Calu3 (cell line): ENCODE results near the gene DDX51. TPM values are rescaled to one million over a fixed set of nuclear protein-coding genes. Genes with fewer than 3 reads are reported as not detected.

Source experiments
- BruUV-seq: library from RNA; stranded (reverse); fragments of 400-500 nt; replicated peaks from 2 replicates; lab custom pipeline; 2021; lab: Mats Ljungman, UMichigan
- CTCF ChIA-PET: fragments of 300-600 bp; sonication (Branson Sonifier 250); formaldehyde crosslinking; loops from one replicate; lab custom pipeline; 2022; ENCODE audit warnings: antibody characterized with exemption; lab: Charles Lee
- DNase-seq: peaks from one replicate; pipeline ENCODE4 v3.0.0; 2022
- H3K27ac Mint-ChIP-seq: one replicate; pipeline ENCODE4 v1.8.0; 2022; ENCODE audit warnings: mixed read lengths; ENCODE audit not compliant: unreplicated experiment
- H3K27me3 Mint-ChIP-seq: one replicate; pipeline ENCODE4 v1.8.0; 2022; ENCODE audit warnings: mixed read lengths; ENCODE audit not compliant: unreplicated experiment
- H3K36me3 Mint-ChIP-seq: one replicate; pipeline ENCODE4 v1.8.0; 2022; ENCODE audit warnings: mild to moderate bottlenecking, moderate library complexity, mixed read lengths; ENCODE audit not compliant: insufficient read depth, unreplicated experiment
- H3K4me1 Mint-ChIP-seq: one replicate; pipeline ENCODE4 v1.8.0; 2022; ENCODE audit warnings: mild to moderate bottlenecking, low read depth, mixed read lengths; ENCODE audit not compliant: unreplicated experiment
- H3K4me3 Mint-ChIP-seq: one replicate; pipeline ENCODE4 v1.8.0; 2022; ENCODE audit warnings: mild to moderate bottlenecking, low read depth, moderate library complexity, mixed read lengths; ENCODE audit not compliant: unreplicated experiment
- H3K9me3 Mint-ChIP-seq: one replicate; pipeline ENCODE4 v1.8.0; 2022; ENCODE audit warnings: low read depth, mixed read lengths; ENCODE audit not compliant: unreplicated experiment
- CTCF ChIP-seq: fragments of 200-600 bp; IDR thresholded peaks from one replicate; pipeline ENCODE4 v1.8.0; 2022; ENCODE audit warnings: antibody characterized with exemption; ENCODE audit not compliant: unreplicated experiment
- intact Hi-C: fragments of 100-400 bp; cut with micrococcal nuclease; formaldehyde crosslinking; loops from one replicate; pipeline ENCODE4 v1.10.0; 2022; ENCODE audit not compliant: unreplicated experiment
- total RNA-seq: library from RNA; stranded (reverse); gene quantifications from 2 replicates; pipeline ENCODE4 v1.2.3, GENCODE V29; 2022

The DDX51 gene
- total RNA-seq, 1 experiment from 2014 or later, result 46.3 TPM

GRCh38 chr12:132164426-132164825 is 20.3 kb upstream of the DDX51 start:
- no peak for DNase-seq
- Mint-ChIP-seq H3K4me1 (peaks cover 16% of the 10 kb centered on the region), H3K36me3 (peaks cover 12% of the 10 kb centered on the region), H3K27me3 (peaks cover 80% of the 10 kb centered on the region), H3K9me3 (peaks cover 4% of the 10 kb centered on the region), H3K4me3 (no peak overlapping the region), H3K27ac (no peak overlapping the region)
- intact Hi-C loops, result no loop called here
- CTCF ChIA-PET, result no interaction called here
- no TSS peak for BruUV-seq
- no peak for TF ChIP-seq CTCF

- H3K4me3 Mint-ChIP-seq, result no peak overlapping the region
- H3K9me3 Mint-ChIP-seq, result peaks cover 4% of the 10 kb centered on the region
- no TSS peak for BruUV-seq
- H3K27ac Mint-ChIP-seq, result no peak overlapping the region
- CTCF ChIA-PET, result interaction anchor here (2.5 to 3.1 kb wide), 2 partner anchors 10 to 250 kb away, joined by 9 to 13 read pairs; no protein-coding TSS in a partner anchor
- H3K36me3 Mint-ChIP-seq, result peaks cover 12% of the 10 kb centered on the region
- no peak for DNase-seq
- TF ChIP-seq CTCF, result peak; percentile 20
- H3K4me1 Mint-ChIP-seq, result peaks cover 16% of the 10 kb centered on the region
- intact Hi-C loops, result loop anchor here (2.0 kb wide), 1 partner anchor 55 kb away; no protein-coding TSS in a partner anchor
- H3K27me3 Mint-ChIP-seq, result peaks cover 76% of the 10 kb centered on the region
These were observed 19.8 kb upstream of the DDX51 start for GRCh38 chr12:132163911-132164288.

GRCh38 chr12:132163041-132163910 is 19.2 kb upstream of the DDX51 start:
- peaks cover 4% of the 10 kb centered on the region for H3K9me3 Mint-ChIP-seq
- TF ChIP-seq CTCF, result no peak
- peak overlapping the region; percentile 20 for H3K4me3 Mint-ChIP-seq
- CTCF ChIA-PET, result interaction anchor here (0.6 to 3.1 kb wide), 8 partner anchors 9 to 252 kb away, joined by 3 to 13 read pairs (median 5); partner anchors contain the start of gene NOC4L
- no TSS peak for BruUV-seq
- H3K27me3 Mint-ChIP-seq, result peaks cover 76% of the 10 kb centered on the region
- intact Hi-C loops, result loop anchor here (2.0 kb wide), 1 partner anchor 56 kb away; no protein-coding TSS in a partner anchor
- DNase-seq, result no peak
- H3K27ac Mint-ChIP-seq, result no peak overlapping the region
- H3K36me3 Mint-ChIP-seq, result peaks cover 12% of the 10 kb centered on the region
- H3K4me1 Mint-ChIP-seq, result peaks cover 16% of the 10 kb centered on the region

GRCh38 chr12:132162508-132163031 is 18.5 kb upstream of the DDX51 start:
- Mint-ChIP-seq H3K27me3 (peaks cover 69% of the 10 kb centered on the region), H3K4me3 (no peak overlapping the region), H3K4me1 (peaks cover 16% of the 10 kb centered on the region), H3K27ac (no peak overlapping the region), H3K9me3 (peaks cover 4% of the 10 kb centered on the region), H3K36me3 (peaks cover 12% of the 10 kb centered on the region)
- intact Hi-C loops, result loop anchor here (2.0 kb wide), 1 partner anchor 56 kb away; no protein-coding TSS in a partner anchor
- no peak for TF ChIP-seq CTCF
- DNase-seq, result peak; percentile 50
- CTCF ChIA-PET, result interaction anchor here (1.0 to 3.1 kb wide), 7 partner anchors 9 to 252 kb away, joined by 3 to 13 read pairs (median 7); partner anchors contain the start of gene NOC4L
- no TSS peak for BruUV-seq
